Stimulated activated CD4-positive, alpha-beta T cell treated with anti-CD3 and anti-CD28 coated beads, Interleukin-4, amount 100 ng/mL, for 4 hours (primary cell): ENCODE data around the gene RAPGEF4.

ENCODE experiments used
- DNase-seq, 2 experiments: peaks; one replicate each; pipeline ENCODE4 v3.0.0-alpha.2; 2020

Gene RAPGEF4

GRCh38 chr2:172735582-172736423 lies at the start of gene RAPGEF4:
Gene RAPGEF4, plus strand, starts transcription at chr2:172735845. Its CDS starts 139 bp downstream, at chr2:172735984.
- peak in 1 of 2 experiments; percentile 2 for DNase-seq

DNA sequence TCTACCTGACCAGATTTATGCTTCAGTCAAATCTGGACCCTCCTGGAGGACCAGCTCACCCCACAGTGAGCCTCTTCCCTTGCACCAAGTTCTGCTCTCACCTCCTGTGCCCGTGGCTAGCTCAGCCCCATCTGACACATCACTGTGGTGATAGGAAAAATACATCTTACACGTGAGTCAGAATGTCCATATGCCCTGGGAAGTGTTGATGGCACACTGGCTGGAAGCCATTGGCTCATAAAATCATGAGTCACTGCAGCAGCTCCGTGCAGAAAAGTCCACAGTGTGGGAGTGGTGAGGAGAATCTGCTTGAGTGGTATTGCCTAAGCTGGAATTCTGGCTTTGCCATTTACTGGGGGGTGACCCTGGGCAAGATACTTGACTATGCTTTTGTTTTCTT lies 42.6 kb upstream of the RAPGEF4 start:
- DNase-seq = peak; percentile 14 to 66

GRCh38 chr2:172693529-172694455 lies 41.9 kb upstream of the RAPGEF4 start:
- DNase-seq = no peak

- no peak for DNase-seq
These were observed 38.3 kb upstream of the RAPGEF4 start for GRCh38 chr2:172697296-172697695.

DNA sequence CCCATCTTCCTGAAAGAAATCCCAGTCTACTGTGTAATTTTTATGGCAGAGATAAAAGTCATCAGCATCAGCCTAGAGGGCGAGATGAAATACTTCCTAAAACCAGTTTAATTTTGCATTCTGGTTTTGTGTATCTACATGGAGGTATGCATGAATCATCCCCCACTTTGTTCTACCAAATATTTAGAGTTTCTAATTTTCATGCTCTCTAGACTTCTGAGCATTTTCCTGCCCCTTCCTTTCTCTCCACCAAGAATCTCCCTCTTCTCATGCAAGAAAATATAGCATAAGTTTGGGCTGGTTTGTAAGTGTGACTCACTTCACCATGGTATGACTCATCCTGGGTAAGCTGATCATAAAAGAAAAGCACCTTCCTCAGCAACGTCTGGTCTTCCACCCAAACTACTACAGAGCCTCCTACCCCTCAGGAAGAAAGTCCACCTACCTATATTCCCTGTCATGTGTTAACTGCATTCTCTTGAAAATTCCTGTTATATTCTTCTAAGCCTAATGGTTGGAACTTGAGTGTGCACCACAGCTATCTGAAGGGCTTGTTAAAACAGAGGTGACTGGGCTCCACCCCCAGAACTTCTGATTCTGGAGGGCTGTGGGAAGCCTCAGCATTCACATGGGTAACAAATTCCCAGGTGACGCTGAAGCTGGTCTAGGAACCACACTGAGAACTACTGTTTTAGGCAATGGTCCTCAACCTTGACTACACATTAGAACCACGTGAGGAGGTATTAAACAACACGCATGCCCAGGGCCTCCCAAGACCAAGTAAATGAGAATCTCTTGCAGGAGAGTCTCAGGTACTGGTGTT lies 37.4 kb upstream of the RAPGEF4 start:
- peak in 1 of 2 experiments; percentile 23 for DNase-seq

- DNase-seq = no peak
These were observed 34.4 kb upstream of the RAPGEF4 start for GRCh38 chr2:172701250-172701649.

DNA sequence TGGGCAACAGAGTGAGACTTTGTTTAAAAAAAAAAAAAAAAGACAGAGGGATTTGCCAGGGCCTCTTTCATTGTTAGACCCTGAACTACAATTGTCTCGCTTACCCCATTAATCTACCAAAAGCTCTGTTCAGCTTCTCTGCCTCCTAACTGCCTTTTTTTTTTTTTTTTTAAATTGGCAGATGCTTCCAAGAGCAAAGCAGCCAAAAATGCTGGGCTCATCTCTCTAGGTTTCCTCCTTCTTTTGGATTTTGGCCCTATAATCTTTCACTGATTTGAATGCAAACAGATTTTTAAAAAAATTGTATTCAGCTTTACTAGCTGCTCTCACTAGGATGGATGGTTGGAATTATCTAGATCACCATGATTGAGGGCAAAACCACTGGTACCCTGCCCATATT lies 33.2 kb upstream of the RAPGEF4 start:
- DNase-seq = no peak

- no peak for DNase-seq
These were observed 31.3 kb upstream of the RAPGEF4 start for GRCh38 chr2:172704072-172704936.

- no peak for DNase-seq
These were observed 30.3 kb upstream of the RAPGEF4 start for GRCh38 chr2:172705352-172705751.

- DNase-seq = no peak
These were observed 27.4 kb upstream of the RAPGEF4 start for GRCh38 chr2:172708247-172708646.

GRCh38 chr2:172709566-172710291 lies 25.9 kb upstream of the RAPGEF4 start:
- no peak for DNase-seq

GRCh38 chr2:172710584-172711047 lies 25.0 kb upstream of the RAPGEF4 start:
- peak; percentile 28 to 30 for DNase-seq

DNA sequence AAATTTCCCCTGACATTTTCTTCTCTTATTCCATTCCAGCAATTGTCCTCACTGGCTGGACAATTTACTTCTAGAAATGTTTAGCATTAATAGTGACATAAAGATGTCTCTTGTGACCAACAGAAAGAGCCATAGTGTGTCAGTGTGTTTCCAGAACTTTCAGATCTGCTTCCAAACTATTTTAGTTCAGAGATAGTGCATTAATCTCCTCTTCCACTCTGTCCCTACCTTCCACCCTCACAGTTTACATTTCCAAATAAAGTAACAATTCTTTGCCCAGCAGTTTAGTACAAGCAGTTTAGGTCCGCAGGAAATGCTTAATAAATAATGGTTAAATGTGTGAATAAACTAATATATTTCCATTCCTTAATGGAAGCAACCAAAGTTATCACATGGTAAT lies 24.5 kb upstream of the RAPGEF4 start:
- no peak for DNase-seq

DNA sequence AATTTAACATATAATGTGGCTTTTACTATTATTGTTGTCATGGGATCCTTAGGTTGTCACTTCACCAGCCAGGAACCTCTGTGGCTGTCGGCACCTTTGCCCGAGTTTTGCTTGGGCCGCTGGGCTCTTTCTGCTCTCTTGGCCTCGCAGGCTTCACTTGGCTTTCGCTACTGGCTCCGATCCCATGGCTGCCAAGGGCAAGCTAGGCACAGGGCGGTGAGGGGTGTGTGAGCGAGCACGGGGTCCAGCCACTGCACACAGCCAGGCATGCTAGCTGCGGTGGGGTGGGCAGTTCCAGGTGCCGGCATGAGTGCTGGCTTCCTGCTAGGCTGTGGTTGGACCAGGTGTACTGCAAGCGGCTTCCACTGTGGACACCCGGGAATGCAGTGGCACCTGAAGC lies 23.4 kb upstream of the RAPGEF4 start:
- no peak for DNase-seq

DNA sequence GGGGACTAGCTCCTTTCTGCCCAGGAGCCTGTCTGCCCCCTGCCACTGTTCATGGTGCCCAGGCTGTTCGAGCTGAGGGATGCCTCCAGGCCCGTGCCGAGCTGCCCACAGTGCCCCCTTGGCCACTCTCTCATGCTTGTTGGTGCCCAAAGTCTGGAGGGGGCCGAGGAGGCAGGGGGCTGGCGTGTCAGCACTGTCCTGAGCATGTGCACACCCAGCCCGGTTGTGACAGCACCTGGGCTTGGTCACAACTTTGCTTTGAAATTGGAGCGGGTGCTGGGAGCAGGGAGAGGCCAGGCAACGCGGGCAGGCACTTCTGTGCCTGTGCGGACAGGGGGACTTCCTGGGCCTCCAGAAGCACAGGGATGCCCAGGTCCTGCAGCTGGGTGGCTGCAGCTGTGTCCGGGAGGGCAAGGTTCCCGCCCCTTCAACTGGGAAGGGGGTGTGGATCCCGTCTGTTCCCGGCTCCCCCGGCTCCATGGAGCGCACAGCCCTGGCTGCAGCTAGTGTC lies 22.2 kb upstream of the RAPGEF4 start:
- no peak for DNase-seq

DNA sequence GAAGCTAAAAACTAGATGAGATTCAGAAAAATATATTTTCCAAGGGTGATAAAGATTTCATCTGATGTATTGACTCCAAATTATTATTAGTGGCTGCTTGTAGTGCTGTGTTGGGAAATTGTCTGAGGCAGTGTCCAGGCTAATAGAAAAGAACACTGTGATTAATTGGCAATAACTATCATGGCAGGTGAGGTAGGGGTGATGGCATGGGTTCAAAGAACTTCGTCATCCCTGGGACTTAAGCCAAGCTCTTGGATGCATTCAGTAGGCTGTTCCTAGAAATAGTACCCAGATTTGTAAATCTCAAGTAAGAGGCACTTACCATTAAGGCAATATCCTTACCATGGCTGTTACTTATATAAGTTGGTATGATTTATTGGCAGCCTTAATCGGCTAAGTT lies 13.2 kb upstream of the RAPGEF4 start:
- DNase-seq = no peak

DNA sequence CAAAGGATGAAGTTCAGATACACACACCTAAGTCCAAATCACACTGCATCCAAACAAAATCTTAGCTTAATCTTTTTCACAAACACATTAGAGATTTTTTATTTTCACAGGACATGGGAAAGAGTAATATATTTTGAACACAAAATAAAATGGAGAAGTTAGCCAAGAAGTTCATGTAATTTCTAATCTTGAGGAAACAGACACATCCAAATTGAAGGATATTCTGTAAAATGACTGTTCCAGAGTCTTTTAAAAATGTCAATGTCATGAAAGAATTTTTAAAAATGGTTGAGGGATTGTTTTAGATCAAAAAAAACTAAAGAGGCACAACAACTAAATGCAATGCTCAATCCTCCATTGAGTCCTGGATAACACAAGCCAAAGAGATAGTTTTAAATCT lies 12.4 kb upstream of the RAPGEF4 start:
- no peak for DNase-seq

DNA sequence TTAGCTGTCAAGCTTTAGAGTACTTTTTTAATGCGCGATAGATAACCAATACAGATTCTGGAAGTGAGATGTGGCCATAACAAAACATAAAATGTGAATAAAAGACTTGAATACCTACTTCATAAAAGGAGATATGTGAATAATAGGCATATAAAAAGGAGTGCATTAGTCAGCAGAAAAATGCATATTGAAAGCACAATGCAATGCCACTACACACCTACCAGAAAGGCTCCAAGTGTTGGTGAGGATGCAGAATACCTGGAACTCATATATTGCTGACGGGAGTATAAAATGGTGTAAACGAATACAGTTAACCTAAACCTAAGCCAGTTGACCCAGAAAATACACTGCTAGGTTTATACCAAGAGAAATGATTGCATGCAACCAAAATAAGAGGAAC lies 10.9 kb upstream of the RAPGEF4 start:
- no peak for DNase-seq

DNA sequence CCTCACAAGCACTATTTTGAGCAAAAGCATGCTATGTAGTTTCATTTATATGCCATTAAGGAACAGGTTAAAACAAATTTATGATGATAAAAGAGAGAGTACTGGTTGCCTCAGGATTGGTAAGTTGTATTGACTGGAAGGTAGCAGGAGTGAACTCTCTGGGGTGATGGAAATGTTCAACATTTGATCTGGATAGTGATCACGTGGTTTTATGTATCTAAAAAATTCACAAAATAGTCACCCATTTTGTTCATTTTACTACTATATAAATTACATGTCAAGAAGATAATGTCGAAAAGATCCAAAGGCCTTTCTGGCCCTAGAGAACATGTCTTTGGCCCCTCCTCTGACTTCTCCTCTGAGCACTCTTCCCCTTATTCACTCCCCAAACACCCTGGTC lies 10.4 kb upstream of the RAPGEF4 start:
- DNase-seq = no peak

DNA sequence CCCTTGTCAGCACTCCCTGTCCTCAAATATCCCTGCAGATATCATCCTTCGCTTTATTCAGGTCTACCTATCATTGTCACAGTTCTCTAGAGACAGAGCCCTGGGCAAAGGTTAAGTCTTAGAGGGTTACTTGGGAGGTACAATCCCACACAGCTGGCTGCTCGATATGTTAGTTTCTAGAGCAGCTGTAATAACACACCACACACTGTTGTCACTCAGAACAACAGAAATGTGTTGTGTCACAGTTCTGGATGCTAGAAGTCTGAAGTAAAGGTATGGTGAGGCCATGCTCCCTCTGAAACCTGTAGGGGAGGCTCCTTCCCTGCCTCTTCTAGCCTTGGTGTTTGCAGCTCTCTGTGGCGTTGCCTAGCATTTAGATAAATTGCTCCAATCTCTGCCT lies 9.9 kb upstream of the RAPGEF4 start:
- DNase-seq = no peak
